Left cardiac atrium (tissue), 4 donors: Measurements from ENCODE around the gene AGT. TPM values are rescaled to one million over a fixed set of nuclear protein-coding genes. Genes with fewer than 3 reads are reported as not detected.
A peak's percentile ranks its signal among the peaks of the same experiment; 100 is the strongest.

Source experiments
- ATAC-seq, 2 donors: fragments of 200-7000 bp; cut with Tn5 transposase; one replicate each; pipeline ENCODE4 v1.9.1; 2020; ENCODE audit warnings: mild to moderate bottlenecking in 2 of 2, moderate library complexity in 2 of 2
- DNase-seq: peaks from one replicate; pipeline ENCODE4 v3.0.0-alpha.2; 2020
- intact Hi-C, 2 donors: fragments of 100-400 bp; cut with DNase I; formaldehyde crosslinking; loops; one replicate each; pipeline versions ENCODE4 v1.14.1 to v1.15.1; 2022 to 2023
- long read RNA-seq: library from polyadenylated mRNA; unstranded; transcript quantifications from one replicate; pipeline ENCODE4 v2.0.0, GENCODE V29; 2021
- total RNA-seq, 2 donors: library from RNA; stranded (reverse); fragmentation: NEBNext Ultra II Directional; extraction: Animal tissue kit (Norgen Biotek cat#: 25700); gene quantifications; one replicate each; pipeline ENCODE4 v1.2.1, GENCODE V29; 2021
- donor health status: DM: no; HTN: yes; CAD: no.
- donor health status: DM: no; HTN: yes; CAD: no; lungs with severe emphysema.
- donor health status: DM: yes; HTN: yes; CAD: no.
- donor health status: Dilated cardiomyopathy.

AGT gene
- total RNA-seq, result 100 to 1,000 TPM; 102 to 130 TPM
- long read RNA-seq, transcript AGT-201 (5 exons, 2,291 nt), result major isoform, 114 of 134 reads
- long read RNA-seq, partial matches to known transcripts, result 20 of 134 reads
- long read RNA-seq, other reads (novel, unspliced or antisense), result 0 of 134 reads

DNA sequence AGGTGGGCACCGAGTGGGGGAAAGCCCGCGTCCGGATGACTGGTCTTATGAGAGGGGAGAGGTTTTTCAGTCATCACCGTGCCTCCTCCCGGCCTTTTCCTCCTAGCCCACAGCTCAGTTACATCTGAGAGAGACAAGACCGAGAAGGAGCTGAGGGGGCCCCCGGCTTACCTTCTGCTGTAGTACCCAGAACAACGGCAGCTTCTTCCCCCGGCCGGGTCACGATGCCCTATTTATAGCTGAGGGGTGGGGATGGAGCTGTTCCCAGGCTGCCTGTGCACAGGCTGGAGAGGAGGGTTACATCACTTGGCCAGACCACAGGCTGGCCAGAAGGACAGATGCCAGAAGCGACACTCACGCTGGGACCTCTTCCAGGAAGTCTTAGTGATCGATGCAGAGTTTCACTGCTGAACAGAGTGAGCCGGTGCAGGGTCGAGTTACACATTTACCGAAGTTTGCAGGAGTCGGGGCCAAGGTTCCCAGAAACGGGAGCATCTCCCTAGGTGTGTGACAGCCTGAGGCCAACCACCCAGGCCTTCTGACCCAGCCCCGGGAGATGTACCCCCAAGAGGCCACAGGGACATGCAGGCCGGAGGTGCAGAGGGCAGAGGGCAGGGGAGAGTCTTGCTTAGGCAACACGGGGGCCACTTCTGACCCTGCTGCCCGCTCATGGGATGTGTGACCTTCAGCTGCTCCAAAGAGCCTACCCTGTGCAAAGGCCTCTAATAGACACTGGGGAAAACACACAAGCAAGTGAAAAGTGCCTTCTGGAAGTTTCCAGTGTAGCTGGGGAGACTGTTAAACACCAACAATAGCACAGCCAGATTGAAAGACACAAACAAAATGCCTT is at the start of gene AGT:
Gene AGT (minus strand): TSS at position 208 of the 850 bp plus-strand sequence. CDS start 3,299 bp downstream, outside the sequence.
- peak; percentile 79 for DNase-seq
- ATAC-seq, result peak; percentile 94 to 95
- intact Hi-C loops, result loop anchor here in 1 of 2 donors (2.0 kb wide), 1 partner anchor 59 kb away; no protein-coding TSS in a partner anchor

- DNase-seq (no peak), ATAC-seq (no peak)
- intact Hi-C loops, result no loop called here
These were observed 47.7 kb upstream of the AGT start for GRCh38 chr1:230761443-230762167.

DNA sequence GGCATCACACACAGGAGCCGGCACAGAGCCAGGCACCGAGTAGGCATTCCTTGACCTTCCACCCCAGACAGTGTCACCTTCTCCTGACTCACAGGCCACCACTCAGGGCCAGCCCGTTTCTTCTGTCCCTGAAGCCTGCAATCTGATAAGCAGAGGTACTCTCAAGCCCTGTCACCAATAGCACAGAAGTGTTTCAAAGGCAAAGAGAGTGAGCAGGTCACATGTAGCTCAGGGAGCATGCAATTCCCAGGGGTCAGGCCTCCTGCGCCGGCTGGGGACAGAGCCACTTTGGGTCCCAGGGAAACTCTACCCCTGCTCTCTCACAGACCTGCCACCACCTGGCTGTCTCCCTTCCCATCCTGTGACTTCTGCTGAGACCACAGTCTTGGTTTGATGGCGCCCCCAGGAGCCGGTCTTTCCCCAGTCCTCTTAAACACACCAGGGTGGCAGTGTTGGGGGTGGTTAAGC is 46.5 kb upstream of the AGT start:
- intact Hi-C loops, result no loop called here
- DNase-seq, result no peak
- peak; percentile 28 to 78 for ATAC-seq

DNA sequence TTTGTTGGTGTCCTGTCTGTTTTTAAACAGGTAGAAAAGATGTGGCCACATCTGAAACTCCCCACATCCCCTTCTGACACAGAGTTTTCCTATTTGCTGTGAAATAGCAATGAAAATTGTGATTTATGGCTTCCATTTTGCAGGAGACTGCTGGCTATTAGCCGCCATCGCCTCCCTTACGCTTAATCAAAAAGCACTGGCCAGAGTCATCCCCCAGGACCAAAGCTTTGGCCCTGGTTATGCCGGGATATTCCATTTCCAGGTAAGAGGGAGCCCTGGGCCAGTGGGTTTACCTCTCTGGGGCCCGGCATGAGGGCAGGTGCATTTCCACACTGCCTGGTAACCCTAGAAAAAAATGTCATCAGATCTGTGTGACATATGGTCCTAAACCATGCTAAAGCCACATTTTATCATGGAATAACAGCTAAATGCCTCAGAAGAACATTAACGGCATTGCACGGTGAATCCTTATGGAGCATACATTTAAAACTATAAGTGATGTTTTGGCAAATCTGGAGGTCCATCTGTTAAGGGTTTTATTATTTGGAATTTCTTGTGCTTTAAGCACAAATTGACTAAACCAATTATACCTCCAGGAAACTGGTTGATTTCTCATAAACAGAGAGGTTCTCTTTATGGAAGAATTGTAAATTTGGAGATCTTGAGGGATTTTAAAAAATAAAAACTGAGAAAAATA is 45.6 kb upstream of the AGT start:
- intact Hi-C loops, result no loop called here
- DNase-seq, result no peak
- ATAC-seq, result no peak

DNA sequence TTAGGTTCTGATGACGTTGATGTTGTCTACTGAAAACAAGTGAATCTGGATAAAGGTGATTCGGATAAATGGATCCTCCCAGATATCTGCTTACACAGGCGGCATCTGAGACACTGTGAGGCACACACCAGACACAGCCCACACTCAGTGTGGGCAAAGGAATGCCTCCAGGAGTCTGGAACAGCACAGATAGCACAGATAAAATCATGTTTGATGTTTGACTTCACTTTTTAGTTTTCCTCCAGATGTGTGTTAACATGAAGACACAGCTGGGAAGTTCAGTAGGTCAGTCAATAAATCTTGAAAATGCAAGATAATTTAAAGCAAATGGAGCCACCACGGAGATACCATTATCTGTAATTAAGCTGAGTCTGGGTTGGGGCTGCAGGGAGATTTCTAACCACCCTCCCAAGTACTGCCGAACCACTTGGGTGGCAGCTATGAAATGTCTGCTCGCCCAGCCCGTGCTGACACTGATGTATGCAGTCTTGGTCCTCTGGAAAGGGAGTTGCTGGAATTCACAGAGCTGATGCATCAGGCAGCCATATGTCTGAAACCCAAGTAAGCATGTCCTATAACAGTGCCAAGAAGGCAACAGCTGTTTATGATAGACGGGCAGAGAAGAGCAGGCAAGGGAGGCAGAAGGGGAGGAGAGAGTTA is 44.9 kb upstream of the AGT start:
- ATAC-seq (no peak), DNase-seq (no peak)
- intact Hi-C loops, result no loop called here

- no peak for ATAC-seq
- intact Hi-C loops, result no loop called here
- no peak for DNase-seq
These were observed 44.2 kb upstream of the AGT start for GRCh38 chr1:230757856-230758708.

- intact Hi-C loops, result no loop called here
- DNase-seq (peak; percentile 51), ATAC-seq (peak; percentile 67 to 84)
These were observed 40.9 kb upstream of the AGT start for GRCh38 chr1:230754796-230755195.

GRCh38 chr1:230753586-230754251 is 39.8 kb upstream of the AGT start:
- intact Hi-C loops, result no loop called here
- DNase-seq (peak; percentile 43), ATAC-seq (peak; percentile 75 to 76)

DNA sequence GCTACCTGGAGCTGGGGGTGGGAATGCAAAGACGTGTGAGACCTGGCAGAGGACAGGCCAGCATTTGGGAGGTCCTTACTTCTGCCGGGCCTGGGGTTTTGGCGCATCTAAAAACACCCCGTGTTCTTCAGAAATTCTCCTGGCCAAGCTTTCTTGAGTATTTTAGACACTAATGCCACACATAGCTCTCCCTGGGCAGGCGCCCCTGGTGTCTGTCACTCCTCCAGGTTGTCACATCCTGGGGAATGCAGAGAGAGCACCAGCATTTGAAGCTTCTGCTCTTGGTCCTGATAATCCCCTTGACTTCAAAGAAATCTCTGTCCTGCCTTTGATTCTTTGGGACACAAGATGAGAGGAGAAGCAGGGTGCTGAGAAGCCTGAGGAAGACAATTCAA is 39.3 kb upstream of the AGT start:
- DNase-seq (no peak), ATAC-seq (peak in 1 of 2 donors; percentile 1)
- intact Hi-C loops, result no loop called here

DNA sequence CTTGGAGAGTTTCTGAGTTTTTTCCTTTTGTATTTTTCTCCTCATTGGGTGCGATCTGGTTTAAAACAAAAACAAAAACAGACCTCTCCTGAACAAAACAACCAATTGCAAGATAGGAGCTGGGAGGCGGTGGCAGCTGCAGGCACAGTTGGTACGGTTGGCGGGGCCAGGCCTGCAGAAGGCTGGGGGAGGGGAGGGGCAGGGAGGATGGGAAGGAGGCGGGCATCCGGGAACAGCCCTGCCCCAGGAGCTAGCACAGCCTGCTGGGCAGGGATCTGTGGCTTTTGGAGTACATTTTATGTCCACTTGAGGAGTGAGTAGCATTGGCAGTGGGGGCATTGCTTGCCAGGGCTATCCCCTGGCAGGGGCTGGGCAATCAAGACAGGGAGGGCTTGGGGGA is 38.5 kb upstream of the AGT start:
- DNase-seq (no peak), ATAC-seq (peak; percentile 37 to 71)
- intact Hi-C loops, result no loop called here

- no peak for ATAC-seq
- intact Hi-C loops, result no loop called here
- no peak for DNase-seq
These were observed 37.2 kb upstream of the AGT start for GRCh38 chr1:230750986-230751625.

DNA sequence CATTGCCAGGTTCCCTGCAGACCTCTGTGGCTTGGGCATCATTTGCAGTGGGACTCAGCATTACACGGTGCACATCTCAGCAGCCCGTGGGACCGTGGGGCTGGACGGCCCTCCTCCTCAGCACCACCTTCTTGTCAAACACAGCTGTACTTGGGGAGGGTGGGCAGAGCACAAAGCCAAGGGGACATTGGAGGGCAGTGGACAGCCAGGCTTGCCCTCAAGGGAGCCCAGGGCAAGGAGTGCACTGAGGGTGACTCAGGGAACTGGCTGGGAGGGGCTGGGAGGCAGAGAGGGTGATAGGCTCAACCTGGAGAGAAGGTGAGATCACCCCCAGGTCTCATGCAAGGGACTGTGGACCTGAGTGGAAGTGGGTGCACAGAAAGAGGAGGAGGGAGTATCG is 36.7 kb upstream of the AGT start:
- intact Hi-C loops, result no loop called here
- no peak for DNase-seq
- ATAC-seq, result no peak

DNA sequence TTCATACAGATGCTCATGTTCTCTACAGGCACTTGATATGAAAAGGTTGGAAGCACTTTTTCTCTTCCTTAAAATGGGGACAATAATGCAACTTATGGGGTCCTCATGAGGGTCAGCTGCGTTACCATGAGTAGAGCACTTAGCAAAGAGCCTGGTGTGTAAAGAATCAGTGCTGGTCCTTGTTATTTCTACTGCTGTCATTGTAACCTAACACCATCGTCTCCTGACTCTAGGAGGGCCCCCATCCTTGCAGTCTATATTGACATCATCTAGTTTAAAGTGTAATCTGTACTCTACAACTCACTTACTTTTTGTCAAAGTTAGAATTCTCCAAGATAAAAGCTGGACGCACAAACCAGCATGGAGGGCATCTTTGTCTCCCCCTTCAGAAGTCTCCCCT is 35.7 kb upstream of the AGT start:
- ATAC-seq, result no peak
- intact Hi-C loops, result no loop called here
- no peak for DNase-seq

- ATAC-seq, result no peak
- intact Hi-C loops, result no loop called here
- no peak for DNase-seq
These were observed 35.2 kb upstream of the AGT start for GRCh38 chr1:230749150-230749549.

DNA sequence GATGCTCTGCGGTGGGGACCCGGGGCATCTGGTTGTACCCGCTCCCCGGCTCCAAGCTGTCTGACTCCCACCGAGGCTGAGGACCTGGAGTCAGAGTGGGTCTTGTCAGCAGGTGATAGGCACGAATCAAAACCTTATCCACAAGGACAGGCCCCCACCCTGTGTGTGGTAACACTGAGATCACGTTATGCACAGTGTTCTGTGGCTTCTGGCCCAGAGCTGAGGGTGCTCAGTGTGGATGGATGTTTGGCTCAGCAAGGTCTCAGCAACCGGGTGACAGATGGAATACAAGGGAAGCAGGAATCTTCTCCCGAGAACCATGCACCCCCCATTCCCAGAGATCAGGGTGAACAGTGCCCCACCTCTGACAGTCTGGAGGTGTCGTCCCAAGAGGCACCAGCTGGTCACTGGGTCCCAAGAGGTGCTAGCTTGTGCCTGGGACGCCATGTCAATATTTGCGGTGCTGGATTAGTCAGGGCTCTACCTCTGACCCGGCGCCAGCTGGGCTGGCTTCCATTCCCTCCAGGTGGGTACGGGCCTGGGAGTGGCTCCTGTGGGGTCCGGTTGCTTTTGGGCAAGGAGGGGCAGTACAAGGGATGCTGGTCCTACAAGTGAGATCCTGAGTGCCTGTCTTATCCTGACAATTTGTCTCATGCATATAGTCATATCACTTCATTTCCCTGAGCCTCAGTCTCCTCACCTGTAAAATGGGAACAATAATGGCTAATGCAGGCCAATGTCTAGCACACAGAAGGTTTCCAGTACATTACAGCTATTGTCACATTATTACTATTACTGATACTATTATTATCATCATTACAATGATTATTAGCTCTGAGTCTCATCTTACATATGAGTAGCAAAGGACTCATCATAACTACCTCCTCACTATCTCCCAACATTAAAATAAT is 34.2 kb upstream of the AGT start:
- ATAC-seq (no peak), DNase-seq (no peak)
- intact Hi-C loops, result no loop called here

DNA sequence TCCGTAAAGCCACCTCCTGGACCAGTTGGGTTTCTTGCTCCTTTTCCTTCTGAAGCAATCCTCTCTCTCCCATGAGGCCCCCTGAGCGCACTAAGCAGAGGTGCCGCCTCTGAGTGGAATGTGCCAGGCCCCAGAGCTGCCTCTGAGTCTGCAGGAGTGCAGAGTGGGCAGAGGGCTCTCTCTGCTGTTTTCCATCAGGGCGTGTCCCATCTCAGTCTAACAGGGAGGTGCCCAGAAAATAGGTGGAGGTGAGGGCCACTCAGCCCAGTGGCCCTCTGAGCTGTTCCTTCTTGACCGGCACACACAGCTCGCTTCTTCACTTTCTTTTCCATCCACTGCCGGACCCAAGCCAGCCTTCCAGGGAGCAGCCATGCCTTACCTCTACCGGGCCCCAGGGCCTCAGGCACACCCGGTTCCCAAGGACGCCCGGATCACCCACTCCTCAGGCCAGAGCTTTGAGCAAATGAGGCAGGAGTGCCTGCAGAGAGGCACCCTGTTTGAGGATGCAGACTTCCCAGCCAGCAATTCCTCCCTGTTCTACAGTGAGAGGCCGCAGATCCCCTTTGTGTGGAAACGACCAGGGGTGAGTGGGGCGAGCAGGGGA is 33.3 kb upstream of the AGT start, which contains the start of gene CAPN9:
Gene CAPN9 (plus strand): TSS at position 262 of the 604 bp plus-strand sequence. CDS start 109 bp downstream, at position 371.
- intact Hi-C loops, result no loop called here
- ATAC-seq (no peak), DNase-seq (no peak)
